HUES6 (cell line): Measurements from ENCODE around the gene KLF16.

ENCODE experiments used
- H3K27ac ChIP-seq: 2 replicates; pipeline ENCODE4 v1.7.0; 2013; ENCODE audit warnings: low read depth, mild to moderate bottlenecking, low read length, inconsistent platforms
- H3K27me3 ChIP-seq: 2 replicates; pipeline ENCODE4 v1.6.1; 2013; ENCODE audit warnings: low read length; ENCODE audit not compliant: control insufficient read depth, insufficient read depth
- H3K36me3 ChIP-seq: 2 replicates; pipeline ENCODE4 v1.6.1; 2013; ENCODE audit warnings: low read length; ENCODE audit not compliant: control insufficient read depth, insufficient read depth
- H3K4me1 ChIP-seq: 2 replicates; pipeline ENCODE4 v1.6.1; 2013; ENCODE audit warnings: low read length; ENCODE audit not compliant: control insufficient read depth, insufficient read depth
- H3K4me3 ChIP-seq: 2 replicates; pipeline ENCODE4 v1.5.1; 2013; ENCODE audit warnings: low read depth, low read length
- H3K9ac ChIP-seq: one replicate; pipeline ENCODE4 v1.6.1; 2013; ENCODE audit warnings: mild to moderate bottlenecking, low read length
- H3K9me3 ChIP-seq: 2 replicates; pipeline ENCODE4 v1.6.1; 2013; ENCODE audit warnings: low read depth, low read length; ENCODE audit not compliant: control insufficient read depth, insufficient read depth

Gene KLF16

GRCh38 chr19:1810439-1811160 lies 52.8 kb downstream of the KLF16 start:
- Histone ChIP-seq H3K4me3 (no peak overlapping the region), H3K9ac (no peak overlapping the region), H3K9me3 (no peaks in the 10 kb centered on the region), H3K4me1 (no peaks in the 10 kb centered on the region; the same call in 1 of the 2 replicates), H3K27ac (no peak overlapping the region), H3K36me3 (0 out of 2 replicates have a peak, but pooled peaks cover 4% of the 10 kb centered on the region), H3K27me3 (peaks cover 8% of the 10 kb centered on the region; the same call in 1 of the 2 replicates)

- Histone ChIP-seq H3K27me3 (peaks cover 8% of the 10 kb centered on the region; the same call in 1 of the 2 replicates), H3K36me3 (0 out of 2 replicates have a peak, but pooled peaks cover 1% of the 10 kb centered on the region), H3K9me3 (no peaks in the 10 kb centered on the region), H3K27ac (no peak overlapping the region), H3K9ac (no peak overlapping the region), H3K4me3 (no peak overlapping the region), H3K4me1 (no peaks in the 10 kb centered on the region; the same call in 1 of the 2 replicates)
Observed at GRCh38 chr19:1809678-1810077, 53.7 kb downstream of the KLF16 start.

GRCh38 chr19:1808395-1808731 lies 55.0 kb downstream of the KLF16 start:
- H3K36me3 ChIP-seq, result no peaks in the 10 kb centered on the region
- no peak overlapping the region for H3K9ac ChIP-seq
- no peak overlapping the region for H3K4me3 ChIP-seq
- no peak overlapping the region for H3K27ac ChIP-seq
- H3K27me3 ChIP-seq, result peaks cover 8% of the 10 kb centered on the region; the same call in 1 of the 2 replicates
- no peaks in the 10 kb centered on the region; the same call in 1 of the 2 replicates for H3K4me1 ChIP-seq
- no peaks in the 10 kb centered on the region for H3K9me3 ChIP-seq

- Histone ChIP-seq H3K36me3 (no peaks in the 10 kb centered on the region), H3K9me3 (no peaks in the 10 kb centered on the region), H3K4me3 (no peak overlapping the region), H3K9ac (no peak overlapping the region), H3K4me1 (no peaks in the 10 kb centered on the region; the same call in 1 of the 2 replicates), H3K27ac (no peak overlapping the region), H3K27me3 (peaks cover 8% of the 10 kb centered on the region; the same call in 1 of the 2 replicates)
Observed at GRCh38 chr19:1807695-1808394, 55.5 kb downstream of the KLF16 start.

DNA sequence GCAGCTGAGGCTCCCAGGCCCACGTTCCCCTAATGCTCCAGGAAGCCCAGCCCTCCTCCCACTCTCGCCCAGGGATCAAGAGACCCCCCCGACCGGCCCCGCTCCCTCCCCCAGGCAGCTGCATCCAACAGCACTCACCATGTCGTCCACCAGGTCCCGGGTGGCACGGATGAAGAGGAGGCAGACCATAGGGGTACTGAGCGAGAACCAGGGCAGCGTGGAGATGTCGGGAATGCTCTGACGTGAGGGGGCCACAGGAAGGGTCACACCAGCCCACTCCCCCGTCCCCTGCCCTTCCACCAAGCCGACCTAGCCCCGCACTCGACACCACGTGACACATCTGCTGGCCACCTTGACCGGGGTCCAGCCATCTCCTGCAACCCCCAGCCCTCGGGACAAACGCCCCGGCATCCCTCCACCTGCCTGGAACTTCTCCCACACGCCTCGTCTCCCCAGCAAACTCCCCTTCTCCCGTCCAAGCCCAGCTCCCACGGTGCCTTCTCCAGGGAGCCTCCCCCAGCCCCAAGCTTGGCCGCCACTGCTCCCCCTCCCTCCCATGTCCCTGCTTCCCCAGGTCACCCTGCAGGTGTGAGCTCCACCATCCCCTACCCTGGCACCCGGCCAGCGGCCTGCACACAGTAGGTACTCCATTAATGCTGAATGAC lies 56.2 kb downstream of the KLF16 start:
- no peaks in the 10 kb centered on the region for H3K36me3 ChIP-seq
- peaks cover 8% of the 10 kb centered on the region; the same call in 1 of the 2 replicates for H3K27me3 ChIP-seq
- H3K9me3 ChIP-seq, result no peaks in the 10 kb centered on the region
- no peak overlapping the region for H3K27ac ChIP-seq
- no peaks in the 10 kb centered on the region; the same call in 1 of the 2 replicates for H3K4me1 ChIP-seq
- H3K9ac ChIP-seq, result no peak overlapping the region
- no peak overlapping the region for H3K4me3 ChIP-seq

GRCh38 chr19:1806184-1807029 lies 57.0 kb downstream of the KLF16 start:
- H3K9ac ChIP-seq, result no peak overlapping the region
- H3K36me3 ChIP-seq, result no peaks in the 10 kb centered on the region

GRCh38 chr19:1805401-1806183 lies 57.8 kb downstream of the KLF16 start:
- no peaks in the 10 kb centered on the region for H3K9me3 ChIP-seq
- H3K4me3 ChIP-seq, result no peak overlapping the region

More at GRCh38 chr19:1806184-1807029, 57.0 kb downstream of the KLF16 start:
- no peaks in the 10 kb centered on the region for H3K9me3 ChIP-seq
- H3K4me3 ChIP-seq, result no peak overlapping the region
- H3K27ac ChIP-seq, result no peak overlapping the region
- peaks cover 4% of the 10 kb centered on the region; the same call in 1 of the 2 replicates for H3K27me3 ChIP-seq
- no peaks in the 10 kb centered on the region; the same call in 1 of the 2 replicates for H3K4me1 ChIP-seq

DNA sequence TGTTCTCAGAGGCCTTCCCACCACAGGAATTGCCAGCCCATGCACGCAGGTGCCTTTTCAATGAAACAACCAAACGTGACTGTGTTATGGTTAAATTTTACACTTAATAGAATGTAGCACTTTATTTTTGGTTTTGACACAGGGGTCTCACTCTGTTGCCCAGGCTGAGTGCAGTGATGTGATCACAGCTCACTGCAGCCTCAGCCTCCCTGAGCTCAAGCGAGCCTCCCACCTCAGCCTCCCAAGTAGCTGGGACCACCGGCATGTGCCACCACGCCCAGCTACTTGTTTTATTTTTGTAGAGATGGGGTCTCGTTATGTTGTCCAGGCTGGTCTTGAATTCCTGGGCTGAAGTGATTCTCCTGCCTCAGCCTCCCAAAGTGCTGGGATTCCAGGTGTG lies 58.5 kb downstream of the KLF16 start:
- no peaks in the 10 kb centered on the region for H3K36me3 ChIP-seq
- no peaks in the 10 kb centered on the region for H3K9me3 ChIP-seq
- H3K4me1 ChIP-seq, result no peaks in the 10 kb centered on the region
- no peaks in the 10 kb centered on the region for H3K27me3 ChIP-seq
- H3K4me3 ChIP-seq, result no peak overlapping the region
- H3K9ac ChIP-seq, result no peak overlapping the region
- H3K27ac ChIP-seq, result no peak overlapping the region

More at GRCh38 chr19:1805401-1806183, 57.8 kb downstream of the KLF16 start:
- H3K27me3 ChIP-seq, result no peaks in the 10 kb centered on the region
- no peaks in the 10 kb centered on the region for H3K36me3 ChIP-seq
- H3K27ac ChIP-seq, result no peak overlapping the region
- no peaks in the 10 kb centered on the region for H3K4me1 ChIP-seq
- H3K9ac ChIP-seq, result no peak overlapping the region
